ENCODE results near the gene EFHC2. TPM values are rescaled to one million over a fixed set of nuclear protein-coding genes. Genes with fewer than 3 reads are reported as not detected.

Gene EFHC2
- total and polyA plus RNA-seq, 3 donors from 2014 or later = 8.2 to 17.3 (median 14.4) TPM

- intact Hi-C loops (cut with DNase I; ENCODE audit: low total_unique reads) = no loop called here
- 90 to 92% methylated on average over 5 of the region's 5 CpGs for WGBS, 2 donors
- Histone ChIP-seq H3K4me3 (no peak overlapping the region), H3K36me3 (ENCODE audit: low read depth, missing control alignments) (no peaks in the 10 kb centered on the region), H3K4me1 (no peaks in the 10 kb centered on the region), H3K27ac (no peak overlapping the region), H3K9me3 (no peaks in the 10 kb centered on the region), H3K27me3 (no peaks in the 10 kb centered on the region)
- no peak for DNase-seq
- TF ChIP-seq CTCF (IDR thresholded peaks at IDR 0.05) = no peak
- no peak for TF ChIP-seq POLR2A (IDR thresholded peaks at IDR 0.05)
These were observed 5.1 kb downstream of the EFHC2 start for GRCh38 chrX:44338361-44338760.

- H3K27me3 ChIP-seq = no peaks in the 10 kb centered on the region
- H3K4me3 ChIP-seq = no peak overlapping the region
- intact Hi-C loops (cut with DNase I; ENCODE audit: low total_unique reads) = no loop called here
- no peaks in the 10 kb centered on the region for H3K9me3 ChIP-seq
- H3K27ac ChIP-seq = no peak overlapping the region
- no peak for DNase-seq
- 100% methylated on average over 1 of the region's 1 CpG for WGBS, 2 donors
- no peaks in the 10 kb centered on the region for H3K36me3 ChIP-seq (ENCODE audit: low read depth, missing control alignments)
- no peaks in the 10 kb centered on the region for H3K4me1 ChIP-seq
- TF ChIP-seq CTCF (IDR thresholded peaks at IDR 0.05) (no peak), POLR2A (IDR thresholded peaks at IDR 0.05) (no peak)
These were observed 11.0 kb downstream of the EFHC2 start for GRCh38 chrX:44332437-44332836.

GRCh38 chrX:44330227-44330626 is 13.2 kb downstream of the EFHC2 start:
- H3K4me3 ChIP-seq = no peak overlapping the region
- intact Hi-C loops (cut with DNase I; ENCODE audit: low total_unique reads) = no loop called here
- no peaks in the 10 kb centered on the region for H3K4me1 ChIP-seq
- H3K9me3 ChIP-seq = no peaks in the 10 kb centered on the region
- H3K27ac ChIP-seq = no peak overlapping the region
- H3K36me3 ChIP-seq (ENCODE audit: low read depth, missing control alignments) = no peaks in the 10 kb centered on the region
- WGBS, 2 donors = 72 to 89% methylated on average over 3 of the region's 3 CpGs
- no peaks in the 10 kb centered on the region for H3K27me3 ChIP-seq
- no peak for DNase-seq
- TF ChIP-seq POLR2A (IDR thresholded peaks at IDR 0.05) (no peak), CTCF (IDR thresholded peaks at IDR 0.05) (no peak)

- 89 to 96% methylated on average over 1 of the region's 1 CpG for WGBS, 2 donors
These were observed 23.9 kb downstream of the EFHC2 start for GRCh38 chrX:44319550-44319949.

More at GRCh38 chrX:44319550-44319949, 23.9 kb downstream of the EFHC2 start:
- no peak overlapping the region for H3K27ac ChIP-seq
- H3K36me3 ChIP-seq (ENCODE audit: low read depth, missing control alignments) = no peaks in the 10 kb centered on the region
- H3K4me3 ChIP-seq = no peak overlapping the region
- TF ChIP-seq POLR2A (IDR thresholded peaks at IDR 0.05) (no peak), CTCF (IDR thresholded peaks at IDR 0.05) (no peak)
- no peaks in the 10 kb centered on the region for H3K9me3 ChIP-seq
- no peaks in the 10 kb centered on the region for H3K27me3 ChIP-seq
- no peak for DNase-seq
- no peaks in the 10 kb centered on the region for H3K4me1 ChIP-seq
- intact Hi-C loops (cut with DNase I; ENCODE audit: low total_unique reads) = no loop called here
